Sigmoid colon (tissue), 4 donors: ENCODE data around the gene MACROH2A1.

Experiments used
- CTCF ChIP-seq, 4 experiments: fragments of 450-650 bp in 3 of 4; fragments of 200-600 bp in 1 of 4; IDR thresholded peaks; one replicate each; pipeline ENCODE4 v1.5.1; 2016 to 2019; ENCODE audit warnings: antibody characterized with exemption in 4 of 4, mild to moderate bottlenecking in 3 of 4, moderate library complexity in 2 of 4
- EP300 ChIP-seq, 4 donors: sonication (generic); formaldehyde crosslinking; IDR thresholded peaks; one replicate each; pipeline ENCODE4 v1.6.1; 2017; ENCODE audit warnings: antibody characterized with exemption in 4 of 4
- POLR2A ChIP-seq, 2 donors: fragments of 450-650 bp; IDR thresholded peaks; one replicate each; pipeline ENCODE4 v1.6.1; 2016; ENCODE audit warnings: antibody characterized with exemption in 2 of 2, mild to moderate bottlenecking in 2 of 2, moderate library complexity in 2 of 2
- POLR2AphosphoS5 ChIP-seq, 4 donors: sonication (generic); formaldehyde crosslinking; IDR thresholded peaks; one replicate each; pipeline ENCODE4 v1.6.1; 2017; ENCODE audit warnings: antibody characterized with exemption in 4 of 4

- TF ChIP-seq CTCF (IDR thresholded peaks at IDR 0.05) = no peak
- no peak for TF ChIP-seq POLR2A (IDR thresholded peaks at IDR 0.05)
- TF ChIP-seq POLR2AphosphoS5 (IDR thresholded peaks at IDR 0.05) = no peak
- no peak for TF ChIP-seq EP300 (IDR thresholded peaks at IDR 0.05)
These were observed 45.3 kb upstream of the MACROH2A1 start for GRCh38 chr5:135444360-135444759.
